K562 (cell line): ENCODE data around the gene LDLR. TPM values are rescaled to one million over a fixed set of nuclear protein-coding genes. Genes with fewer than 3 reads are reported as not detected.
A peak's percentile ranks its signal among the peaks of the same experiment; 100 is the strongest.

Source experiments
- ELK1 ChIP-seq: sonication (generic); formaldehyde crosslinking; IDR thresholded peaks from 2 replicates; pipeline ENCODE4 v1.8.1; 2022; ENCODE audit warnings: missing genetic modification reagents
- MCM5 ChIP-seq: fragments of 450-650 bp; IDR thresholded peaks from 2 replicates; pipeline ENCODE4 v1.6.1; 2016; ENCODE audit warnings: low read depth
- MYBL2 ChIP-seq, 2 experiments: fragments of 450-650 bp in 1 of 2; sonication (generic) in 1 of 2; formaldehyde crosslinking in 1 of 2; IDR thresholded peaks; 2 replicates each; pipeline versions ENCODE4 v1.6.1 to v1.8.1; 2017 to 2022; ENCODE audit warnings: borderline replicate concordance in 1 of 2, inconsistent platforms in 1 of 2, low read depth in 1 of 2, mild to moderate bottlenecking in 1 of 2, missing genetic modification reagents in 1 of 2, moderate library complexity in 1 of 2
- NCOA2 ChIP-seq, 2 experiments: fragments of 450-650 bp; IDR thresholded peaks; 2 replicates each; pipeline ENCODE4 v1.6.1; 2018; ENCODE audit warnings: mild to moderate bottlenecking in 2 of 2, moderate library complexity in 1 of 2; ENCODE audit not compliant: partially characterized antibody in 2 of 2
- POLR2AphosphoS2 ChIP-seq: IDR thresholded peaks from 2 replicates; pipeline ENCODE4 v1.6.1; 2012; ENCODE audit warnings: low read length, improper control_type of control experiment
- POLR2AphosphoS5 ChIP-seq: IDR thresholded peaks from 2 replicates; pipeline ENCODE4 v1.6.1; 2011; ENCODE audit warnings: mild to moderate bottlenecking, low read depth, low read length, moderate library complexity; ENCODE audit not compliant: control insufficient read depth, insufficient read depth
- POLR2B ChIP-seq: fragments of 450-650 bp; IDR thresholded peaks from 2 replicates; pipeline ENCODE4 v1.6.1; 2018; ENCODE audit warnings: low read depth; ENCODE audit not compliant: partially characterized antibody
- RBM39 ChIP-seq: fragments of 200-400 bp; formaldehyde crosslinking; optimal IDR thresholded peaks from 2 replicates; pipeline ENCODE3; 2018; ENCODE audit warnings: low read depth, low read length
- SRSF9 ChIP-seq: fragments of 200-400 bp; formaldehyde crosslinking; IDR thresholded peaks from 2 replicates; pipeline ENCODE4 v1.6.1; 2017; ENCODE audit warnings: low read depth, low read length, borderline replicate concordance
- SUPT5H ChIP-seq: fragments of 450-650 bp; IDR thresholded peaks from 2 replicates; pipeline ENCODE4 v1.6.1; 2016
- ZNF324 ChIP-seq: fragments of 250-450 bp; sonication (Bioruptor Pico); IDR thresholded peaks from 2 replicates; pipeline ENCODE4 v1.4.0; 2020; ENCODE audit warnings: mild to moderate bottlenecking
- polyA plus RNA-seq, 8 experiments: library from polyadenylated mRNA; depleted of rRNA in 4 of 8; stranded (reverse) in 5 of 8; unstranded in 3 of 8; fragments of >200 nt; fragmentation: Nextera tagmentation in 2 of 8; fragmentation: Illumina TruSeq in 1 of 8; extraction: Ambion mirVana in 2 of 8; extraction: Trizol in 1 of 8; gene quantifications; 2 replicates each; pipeline versions ENCODE4 v1.2.1 to v1.2.3, GENCODE V29; 2011 to 2014; ENCODE audit warnings: inconsistent platforms in 1 of 8, missing spikeins in 1 of 8
- total RNA-seq, 7 experiments: library from RNA; depleted of rRNA in 6 of 7; stranded (reverse); fragments of >200 nt in 6 of 7; fragmentation: Illumina TruSeq in 2 of 7; extraction: Trizol in 2 of 7; gene quantifications; 2 replicates each; pipeline versions ENCODE4 v1.2.1 to v1.2.3, GENCODE V29; 2011 to 2021; ENCODE audit warnings: low replicate concordance in 1 of 7
- TF ChIP-seq, protein P1 (sequence below): fragments of 250-450 bp; sonication (Bioruptor Pico); IDR thresholded peaks from 2 replicates; pipeline ENCODE4 v1.5.0; 2021

LDLR gene
- total and polyA plus RNA-seq, 9 of the 15 experiments (the other 6 are each of a cell fraction or from before 2014, with no cell fraction given), result 19.9 to 114 (median 56.3) TPM

DNA sequence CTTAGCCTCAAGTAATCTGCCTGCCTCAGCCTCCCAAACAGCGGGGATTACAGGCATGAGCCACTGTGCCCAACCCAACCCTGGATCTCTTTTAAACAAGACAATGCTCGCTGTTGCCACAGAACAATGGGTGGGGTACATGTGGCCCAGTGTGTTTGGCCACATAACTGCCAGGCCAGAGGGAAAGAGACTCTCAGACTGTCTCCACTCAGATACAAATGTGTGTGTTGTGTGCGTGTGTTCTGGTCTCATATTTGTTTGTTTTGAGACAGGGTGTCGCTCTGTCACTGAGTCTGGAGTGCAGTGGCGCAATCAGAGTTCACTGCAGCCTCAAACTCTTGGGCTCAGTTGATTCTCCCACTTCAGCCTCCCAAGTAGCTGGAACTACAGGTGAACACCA, 25.8 kb downstream of the LDLR start (continued):
- TF ChIP-seq NCOA2 (IDR thresholded peaks at IDR 0.05; ENCODE audit: partially characterized antibody in 2 of 2) (no peak), ZNF324 (CRISPR knock-in tag) (no peak), MCM5 (no peak), POLR2AphosphoS2 (peak; percentile 75; the same call in 1 of the 2 replicates), SRSF9 (no peak), RBM39 (no peak), POLR2B (peak; percentile 58), ELK1 (CRISPR knock-in tag) (no peak), POLR2AphosphoS5 (peak; percentile 34), MYBL2 (IDR thresholded peaks at IDR 0.05; ENCODE audit: low read depth) (no peak), MYBL2 (CRISPR knock-in tag; IDR thresholded peaks at IDR 0.05; ENCODE audit: borderline replicate concordance) (no peak), SUPT5H (peak; percentile 62)
- TF ChIP-seq, protein P1, sequence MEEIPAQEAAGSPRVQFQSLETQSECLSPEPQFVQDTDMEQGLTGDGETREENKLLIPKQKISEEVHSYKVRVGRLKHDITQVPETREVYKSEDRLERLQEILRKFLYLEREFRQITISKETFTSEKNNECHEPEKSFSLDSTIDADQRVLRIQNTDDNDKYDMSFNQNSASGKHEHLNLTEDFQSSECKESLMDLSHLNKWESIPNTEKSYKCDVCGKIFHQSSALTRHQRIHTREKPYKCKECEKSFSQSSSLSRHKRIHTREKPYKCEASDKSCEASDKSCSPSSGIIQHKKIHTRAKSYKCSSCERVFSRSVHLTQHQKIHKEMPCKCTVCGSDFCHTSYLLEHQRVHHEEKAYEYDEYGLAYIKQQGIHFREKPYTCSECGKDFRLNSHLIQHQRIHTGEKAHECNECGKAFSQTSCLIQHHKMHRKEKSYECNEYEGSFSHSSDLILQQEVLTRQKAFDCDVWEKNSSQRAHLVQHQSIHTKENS, result no peak
